WERI-Rb-1 (cell line): ENCODE measurements around the gene NCKAP5L.

ENCODE experiments used
- DNase-seq: peaks from one replicate; pipeline ENCODE4 v3.0.0-alpha.2; 2020
- H3K27ac ChIP-seq: fragments of 250-450 bp; sonication (Bioruptor Pico); 2 replicates; pipeline ENCODE4 v1.5.1; 2020; ENCODE audit warnings: mild to moderate bottlenecking, moderate library complexity
- H3K27me3 ChIP-seq: fragments of 250-450 bp; sonication (Bioruptor Pico); 2 replicates; pipeline ENCODE4 v1.5.1; 2021; ENCODE audit warnings: mild to moderate bottlenecking, low read depth, moderate library complexity; ENCODE audit not compliant: insufficient read depth, severe bottlenecking
- H3K36me3 ChIP-seq: fragments of 250-450 bp; sonication (Bioruptor Pico); 2 replicates; pipeline ENCODE4 v1.5.1; 2020; ENCODE audit warnings: mild to moderate bottlenecking, moderate library complexity
- H3K4me3 ChIP-seq: 2 replicates; pipeline ENCODE4 v1.5.1; 2011; ENCODE audit warnings: low read depth, mild to moderate bottlenecking, control low read depth, low read length
- H3K9me3 ChIP-seq: fragments of 250-450 bp; sonication (Bioruptor Pico); 2 replicates; pipeline ENCODE4 v1.5.1; 2021; ENCODE audit warnings: mild to moderate bottlenecking, moderate library complexity; ENCODE audit not compliant: severe bottlenecking
- TF ChIP-seq, protein P1 (sequence below): IDR thresholded peaks from 2 replicates; pipeline ENCODE4 v1.5.1; 2011; ENCODE audit warnings: low read depth, mild to moderate bottlenecking, control low read depth, inconsistent platforms, low read length

Gene NCKAP5L, protein sequence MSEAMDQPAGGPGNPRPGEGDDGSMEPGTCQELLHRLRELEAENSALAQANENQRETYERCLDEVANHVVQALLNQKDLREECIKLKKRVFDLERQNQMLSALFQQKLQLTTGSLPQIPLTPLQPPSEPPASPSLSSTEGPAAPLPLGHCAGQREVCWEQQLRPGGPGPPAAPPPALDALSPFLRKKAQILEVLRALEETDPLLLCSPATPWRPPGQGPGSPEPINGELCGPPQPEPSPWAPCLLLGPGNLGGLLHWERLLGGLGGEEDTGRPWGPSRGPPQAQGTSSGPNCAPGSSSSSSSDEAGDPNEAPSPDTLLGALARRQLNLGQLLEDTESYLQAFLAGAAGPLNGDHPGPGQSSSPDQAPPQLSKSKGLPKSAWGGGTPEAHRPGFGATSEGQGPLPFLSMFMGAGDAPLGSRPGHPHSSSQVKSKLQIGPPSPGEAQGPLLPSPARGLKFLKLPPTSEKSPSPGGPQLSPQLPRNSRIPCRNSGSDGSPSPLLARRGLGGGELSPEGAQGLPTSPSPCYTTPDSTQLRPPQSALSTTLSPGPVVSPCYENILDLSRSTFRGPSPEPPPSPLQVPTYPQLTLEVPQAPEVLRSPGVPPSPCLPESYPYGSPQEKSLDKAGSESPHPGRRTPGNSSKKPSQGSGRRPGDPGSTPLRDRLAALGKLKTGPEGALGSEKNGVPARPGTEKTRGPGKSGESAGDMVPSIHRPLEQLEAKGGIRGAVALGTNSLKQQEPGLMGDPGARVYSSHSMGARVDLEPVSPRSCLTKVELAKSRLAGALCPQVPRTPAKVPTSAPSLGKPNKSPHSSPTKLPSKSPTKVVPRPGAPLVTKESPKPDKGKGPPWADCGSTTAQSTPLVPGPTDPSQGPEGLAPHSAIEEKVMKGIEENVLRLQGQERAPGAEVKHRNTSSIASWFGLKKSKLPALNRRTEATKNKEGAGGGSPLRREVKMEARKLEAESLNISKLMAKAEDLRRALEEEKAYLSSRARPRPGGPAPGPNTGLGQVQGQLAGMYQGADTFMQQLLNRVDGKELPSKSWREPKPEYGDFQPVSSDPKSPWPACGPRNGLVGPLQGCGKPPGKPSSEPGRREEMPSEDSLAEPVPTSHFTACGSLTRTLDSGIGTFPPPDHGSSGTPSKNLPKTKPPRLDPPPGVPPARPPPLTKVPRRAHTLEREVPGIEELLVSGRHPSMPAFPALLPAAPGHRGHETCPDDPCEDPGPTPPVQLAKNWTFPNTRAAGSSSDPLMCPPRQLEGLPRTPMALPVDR (N-terminal part only)

DNA sequence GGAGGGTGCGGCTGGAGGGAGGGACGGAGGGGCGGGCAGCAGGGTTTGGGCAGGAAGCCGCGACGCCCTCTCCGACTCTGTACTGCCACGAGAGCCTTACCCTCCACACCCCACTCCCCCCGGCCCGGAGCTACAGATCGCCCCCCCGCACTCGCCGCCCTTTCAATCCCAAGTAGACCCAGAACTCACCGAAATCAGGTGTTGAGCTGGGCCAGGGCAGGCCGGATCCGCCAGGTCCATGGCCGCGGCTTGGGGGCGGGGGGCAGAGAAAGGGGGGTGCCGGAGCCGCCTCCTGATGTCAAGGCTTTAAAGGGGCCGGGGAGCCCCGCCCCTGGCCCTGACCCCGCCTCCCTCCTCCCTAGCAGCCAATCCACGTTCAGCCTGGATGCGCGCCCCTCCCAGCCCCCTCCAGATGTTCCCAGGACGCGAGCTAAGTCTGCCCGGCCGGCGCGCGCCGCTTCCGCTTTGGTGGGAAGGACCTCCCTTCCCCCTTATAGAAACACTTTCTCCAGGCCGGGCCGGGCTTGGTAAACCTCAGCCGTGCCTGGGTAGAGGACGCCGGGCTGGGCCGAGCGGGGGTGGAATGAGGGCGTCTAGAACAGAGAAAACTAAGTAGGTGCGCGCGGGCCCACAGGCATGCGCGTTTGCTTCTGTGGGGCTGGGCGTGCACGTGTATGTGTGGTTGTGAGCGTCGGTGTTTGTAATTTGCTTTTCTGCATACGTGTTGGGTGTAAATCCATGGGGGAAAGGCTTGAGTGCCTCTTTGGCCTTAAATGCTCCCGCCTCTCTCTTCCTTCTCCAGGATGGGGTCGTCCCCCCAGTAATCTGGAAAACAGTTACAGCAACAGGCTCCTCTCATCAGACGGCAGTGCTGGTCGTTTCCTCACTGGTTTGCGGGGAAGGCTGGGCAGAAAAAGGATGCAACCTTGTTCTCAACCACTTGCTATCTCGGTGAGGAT, at the start of gene NCKAP5L:
NCKAP5L (minus strand) TSS at position 281 of the 959 bp plus-strand sequence. CDS start 24,369 bp downstream, outside the sequence.
- DNase-seq, result peak; percentile 95
- TF ChIP-seq, protein P1, sequence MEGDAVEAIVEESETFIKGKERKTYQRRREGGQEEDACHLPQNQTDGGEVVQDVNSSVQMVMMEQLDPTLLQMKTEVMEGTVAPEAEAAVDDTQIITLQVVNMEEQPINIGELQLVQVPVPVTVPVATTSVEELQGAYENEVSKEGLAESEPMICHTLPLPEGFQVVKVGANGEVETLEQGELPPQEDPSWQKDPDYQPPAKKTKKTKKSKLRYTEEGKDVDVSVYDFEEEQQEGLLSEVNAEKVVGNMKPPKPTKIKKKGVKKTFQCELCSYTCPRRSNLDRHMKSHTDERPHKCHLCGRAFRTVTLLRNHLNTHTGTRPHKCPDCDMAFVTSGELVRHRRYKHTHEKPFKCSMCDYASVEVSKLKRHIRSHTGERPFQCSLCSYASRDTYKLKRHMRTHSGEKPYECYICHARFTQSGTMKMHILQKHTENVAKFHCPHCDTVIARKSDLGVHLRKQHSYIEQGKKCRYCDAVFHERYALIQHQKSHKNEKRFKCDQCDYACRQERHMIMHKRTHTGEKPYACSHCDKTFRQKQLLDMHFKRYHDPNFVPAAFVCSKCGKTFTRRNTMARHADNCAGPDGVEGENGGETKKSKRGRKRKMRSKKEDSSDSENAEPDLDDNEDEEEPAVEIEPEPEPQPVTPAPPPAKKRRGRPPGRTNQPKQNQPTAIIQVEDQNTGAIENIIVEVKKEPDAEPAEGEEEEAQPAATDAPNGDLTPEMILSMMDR, result no peak

DNA sequence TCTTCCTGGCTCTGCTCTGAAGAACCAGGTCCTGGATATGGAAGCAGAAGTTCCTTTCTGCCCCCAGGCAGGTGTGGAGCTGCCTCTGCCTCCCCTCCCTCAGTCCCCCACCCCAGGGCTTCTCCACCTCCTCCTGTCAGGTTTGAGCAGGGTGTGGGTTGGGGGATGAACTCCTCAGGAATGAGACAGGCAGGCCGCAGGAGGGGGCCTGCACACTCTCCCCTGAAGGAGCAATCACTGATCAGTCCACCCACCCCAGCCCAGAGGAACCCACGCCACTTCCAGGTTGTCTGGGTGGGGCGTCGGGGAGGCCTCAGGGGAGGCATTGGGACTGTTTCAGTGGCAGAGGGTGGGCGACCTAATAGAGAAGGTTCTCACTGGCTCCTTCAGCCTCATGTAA, 48.9 kb upstream of the NCKAP5L start:
- no peaks in the 10 kb centered on the region for H3K36me3 ChIP-seq
- TF ChIP-seq, protein P1, result no peak
- H3K27me3 ChIP-seq, result no peaks in the 10 kb centered on the region
- DNase-seq, result no peak
- H3K9me3 ChIP-seq, result no peaks in the 10 kb centered on the region
- no peak overlapping the region for H3K4me3 ChIP-seq
- H3K27ac ChIP-seq, result no peak overlapping the region

More for the DNA sequence above, at the start of gene NCKAP5L:
- Histone ChIP-seq H3K9me3 (no peaks in the 10 kb centered on the region), H3K27me3 (no peaks in the 10 kb centered on the region), H3K27ac (peak within 1 kb of the TSS; percentile 49), H3K36me3 (no peaks in the 10 kb centered on the region), H3K4me3 (peak within 1 kb of the TSS; percentile 80)

DNA sequence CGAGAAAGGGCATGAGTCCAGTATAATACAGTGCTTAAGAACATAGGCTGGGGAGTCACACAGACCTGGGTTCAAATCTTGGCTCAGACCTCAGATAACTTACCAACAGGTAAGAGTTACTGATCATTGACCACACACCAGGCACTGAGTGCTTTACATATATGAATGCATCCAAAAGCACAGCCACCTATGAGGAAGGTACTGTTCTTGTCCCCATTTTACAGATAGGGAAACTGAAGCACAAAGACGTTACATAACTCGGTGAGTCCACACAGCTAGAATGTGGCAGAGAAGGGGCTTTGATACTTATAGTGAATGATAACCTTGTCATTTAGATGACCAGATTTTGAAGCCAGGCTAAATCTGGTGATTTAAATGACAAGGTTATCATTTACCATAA, 47.9 kb upstream of the NCKAP5L start:
- DNase-seq, result no peak
- Histone ChIP-seq H3K36me3 (no peaks in the 10 kb centered on the region), H3K4me3 (no peak overlapping the region), H3K9me3 (no peaks in the 10 kb centered on the region), H3K27me3 (no peaks in the 10 kb centered on the region), H3K27ac (no peak overlapping the region)
- TF ChIP-seq, protein P1, result no peak

DNA sequence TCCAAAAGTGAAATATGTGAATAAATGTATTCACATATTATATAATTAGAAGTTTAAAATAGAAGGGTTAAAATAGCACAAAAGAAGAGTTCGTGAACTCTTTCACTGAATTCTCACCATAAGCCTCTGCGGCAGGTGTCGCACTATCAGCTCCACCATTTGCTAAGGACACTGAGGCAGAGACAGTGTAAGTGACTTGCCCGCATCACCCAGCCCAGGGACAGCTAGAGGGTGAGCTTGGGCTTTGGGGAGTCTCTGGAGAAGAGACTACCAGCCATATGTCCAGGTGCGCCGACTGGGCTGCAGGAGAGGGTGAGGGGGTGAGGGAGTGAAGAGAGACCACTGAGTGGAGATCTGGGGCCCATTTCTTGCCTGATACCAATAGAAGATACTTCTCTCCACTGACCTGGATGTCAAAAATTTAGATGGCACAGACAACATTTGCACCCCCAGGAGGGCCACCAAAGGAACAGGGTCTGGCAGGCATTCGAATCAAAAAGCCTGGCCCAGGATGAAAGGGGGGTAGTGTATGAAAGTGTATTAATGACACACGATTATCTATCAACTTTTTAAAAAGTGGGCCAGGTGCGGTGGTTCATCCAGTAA, 47.0 kb upstream of the NCKAP5L start:
- Histone ChIP-seq H3K36me3 (no peaks in the 10 kb centered on the region), H3K9me3 (no peaks in the 10 kb centered on the region), H3K27ac (no peak overlapping the region), H3K27me3 (no peaks in the 10 kb centered on the region), H3K4me3 (no peak overlapping the region)
- no peak for DNase-seq
- TF ChIP-seq, protein P1, result no peak
